Transverse colon (tissue), 4 donors: ENCODE results near the gene ABCA4. TPM values are rescaled to one million over a fixed set of nuclear protein-coding genes. Genes with fewer than 3 reads are reported as not detected.

Source experiments
- DNase-seq: peaks from one replicate; pipeline ENCODE4 v3.0.0-alpha.2; 2019
- H3K27ac ChIP-seq, 4 donors: fragments of 200-600 bp; sonication (generic); 2 replicates each; pipeline ENCODE4 v1.5.1; 2016 to 2018; ENCODE audit warnings: inconsistent platforms in 4 of 4
- H3K27me3 ChIP-seq: fragments of 200-600 bp; sonication (generic); 2 replicates; pipeline ENCODE4 v1.5.1; 2017; ENCODE audit warnings: inconsistent platforms
- H3K36me3 ChIP-seq, 4 donors: fragments of 200-600 bp; sonication (generic); 2 replicates each; pipeline ENCODE4 v1.5.1; 2017 to 2019; ENCODE audit warnings: inconsistent platforms in 4 of 4
- H3K4me1 ChIP-seq, 4 donors: fragments of 200-600 bp; sonication (generic); 2 replicates each; pipeline ENCODE4 v1.5.1; 2017 to 2020; ENCODE audit warnings: inconsistent platforms in 4 of 4
- H3K4me3 ChIP-seq, 4 donors: fragments of 200-600 bp; sonication (generic); 1 replicate in 1 of 4; 2 replicates in 3 of 4; pipeline versions ENCODE4 v1.5.1 to v1.6.1; 2017 to 2019; ENCODE audit warnings: inconsistent platforms in 4 of 4
- H3K9me3 ChIP-seq, 2 donors: fragments of 200-600 bp; sonication (generic); 2 replicates each; pipeline ENCODE4 v1.5.1; 2017 to 2019; ENCODE audit warnings: inconsistent platforms in 2 of 2
- EP300 ChIP-seq: sonication (generic); formaldehyde crosslinking; IDR thresholded peaks from one replicate; pipeline ENCODE4 v1.6.1; 2017; ENCODE audit warnings: antibody characterized with exemption, low read depth
- POLR2A ChIP-seq: fragments of 450-650 bp; IDR thresholded peaks from one replicate; pipeline ENCODE4 v1.6.1; 2016; ENCODE audit warnings: antibody characterized with exemption, mild to moderate bottlenecking, moderate library complexity
- POLR2AphosphoS5 ChIP-seq, 3 donors: sonication (generic); formaldehyde crosslinking; IDR thresholded peaks; one replicate each; pipeline ENCODE4 v1.6.1; 2016; ENCODE audit warnings: antibody characterized with exemption in 3 of 3
- WGBS, 2 donors: methylation state at CpG; one replicate each; pipeline ENCODE4 v1.1.5; 2018; ENCODE audit warnings: low coverage in 1 of 2; 5-methylcytosine and 5-hydroxymethylcytosine counted together
- in situ Hi-C, 4 donors: fragments of 200-750 bp; cut with MboI; loops; one replicate each; pipeline versions ENCODE4 v1.15.0 to v1.15.1; 2017; ENCODE audit warnings: low sequenced_read_pairs in 3 of 4, low pct_ligation_motif_present in 1 of 4, low pct_unique_long_range_greater_than_20kb in 1 of 4
- intact Hi-C: fragments of 100-400 bp; cut with DNase I; formaldehyde crosslinking; loops from one replicate; pipeline ENCODE4 v1.15.1; 2023; ENCODE audit warnings: low total_unique reads
- total RNA-seq, 4 donors: library from RNA; depleted of rRNA; stranded (reverse); fragments of >200 nt; gene quantifications; one replicate each; pipeline ENCODE4 v1.1.0, GENCODE V29; 2016
- TF ChIP-seq, protein P1 (sequence below), 5 experiments: fragments of 200-600 bp in 3 of 5; fragments of 450-650 bp in 2 of 5; sonication (generic) in 3 of 5; IDR thresholded peaks; 1 replicate in 2 of 5; 2 replicates in 3 of 5; pipeline ENCODE4 v1.5.1; 2016 to 2017; ENCODE audit warnings: antibody characterized with exemption in 5 of 5, inconsistent platforms in 3 of 5, mild to moderate bottlenecking in 2 of 5, moderate library complexity in 1 of 5

The ABCA4 gene
- total RNA-seq, 4 donors from 2014 or later, result 0.16 to 0.55 TPM; not detected in 2

DNA sequence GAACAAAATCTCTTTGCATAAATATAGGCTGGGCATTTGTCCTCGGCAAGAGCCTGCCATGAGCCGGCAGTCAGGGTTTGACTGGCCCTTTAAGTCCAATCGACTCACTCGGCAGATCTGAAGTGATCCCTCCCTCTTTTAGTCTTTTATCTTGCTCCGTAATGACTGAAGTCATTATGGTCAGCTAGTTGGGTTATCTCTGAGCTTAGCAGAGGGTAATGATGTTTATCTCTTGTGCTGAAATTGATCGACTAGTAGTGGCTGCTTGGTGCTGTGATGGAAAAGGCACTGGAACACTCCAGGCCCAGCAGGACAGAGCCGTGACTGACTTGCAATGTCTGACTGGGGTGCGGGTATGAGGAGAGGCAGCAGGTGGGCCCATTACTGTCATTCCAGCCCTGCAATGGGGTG lies 468 bp upstream of the ABCA4 start:
- 71% methylated on average over 8 of the region's 8 CpGs; no CpG with 5 or more reads in 1 of the 2 donors for WGBS, 2 donors
- in situ Hi-C loops (no loop called here), intact Hi-C loops (no loop called here)
- DNase-seq, result no peak
- H3K27me3 ChIP-seq, result peaks cover 4% of the 10 kb centered on the region
- H3K4me1 ChIP-seq, result no peaks in the 10 kb centered on the region
- no peak for TF ChIP-seq POLR2A
- TF ChIP-seq, protein P1, sequence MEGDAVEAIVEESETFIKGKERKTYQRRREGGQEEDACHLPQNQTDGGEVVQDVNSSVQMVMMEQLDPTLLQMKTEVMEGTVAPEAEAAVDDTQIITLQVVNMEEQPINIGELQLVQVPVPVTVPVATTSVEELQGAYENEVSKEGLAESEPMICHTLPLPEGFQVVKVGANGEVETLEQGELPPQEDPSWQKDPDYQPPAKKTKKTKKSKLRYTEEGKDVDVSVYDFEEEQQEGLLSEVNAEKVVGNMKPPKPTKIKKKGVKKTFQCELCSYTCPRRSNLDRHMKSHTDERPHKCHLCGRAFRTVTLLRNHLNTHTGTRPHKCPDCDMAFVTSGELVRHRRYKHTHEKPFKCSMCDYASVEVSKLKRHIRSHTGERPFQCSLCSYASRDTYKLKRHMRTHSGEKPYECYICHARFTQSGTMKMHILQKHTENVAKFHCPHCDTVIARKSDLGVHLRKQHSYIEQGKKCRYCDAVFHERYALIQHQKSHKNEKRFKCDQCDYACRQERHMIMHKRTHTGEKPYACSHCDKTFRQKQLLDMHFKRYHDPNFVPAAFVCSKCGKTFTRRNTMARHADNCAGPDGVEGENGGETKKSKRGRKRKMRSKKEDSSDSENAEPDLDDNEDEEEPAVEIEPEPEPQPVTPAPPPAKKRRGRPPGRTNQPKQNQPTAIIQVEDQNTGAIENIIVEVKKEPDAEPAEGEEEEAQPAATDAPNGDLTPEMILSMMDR (IDR thresholded peaks at IDR 0.05), result no peak
- TF ChIP-seq EP300, result no peak
- TF ChIP-seq POLR2AphosphoS5 (IDR thresholded peaks at IDR 0.05), result no peak
- H3K4me3 ChIP-seq, result no peak overlapping the region
- H3K9me3 ChIP-seq, result no peaks in the 10 kb centered on the region
- H3K27ac ChIP-seq, result no peak overlapping the region
- no peaks in the 10 kb centered on the region for H3K36me3 ChIP-seq

DNA sequence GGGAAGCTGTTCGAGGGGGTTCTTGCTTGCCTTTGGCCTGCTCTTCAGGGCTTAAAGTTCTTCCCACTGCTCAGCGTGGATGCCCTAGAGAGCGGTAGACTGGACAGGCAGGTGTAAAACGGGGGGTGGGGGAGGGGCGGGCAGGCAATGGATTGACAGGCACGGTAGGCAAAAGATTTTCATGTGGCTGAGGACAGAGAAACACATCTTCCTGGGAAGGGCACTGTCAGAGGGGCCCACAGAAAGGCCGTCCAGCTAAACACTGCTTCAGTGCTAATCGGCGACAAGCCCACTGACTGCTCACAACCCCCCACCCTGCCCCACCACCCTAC lies 412 bp downstream of the ABCA4 start:
- Histone ChIP-seq H3K4me1 (no peaks in the 10 kb centered on the region), H3K27me3 (peaks cover 4% of the 10 kb centered on the region), H3K9me3 (no peaks in the 10 kb centered on the region), H3K36me3 (no peaks in the 10 kb centered on the region), H3K27ac (no peak overlapping the region), H3K4me3 (no peak overlapping the region)
- WGBS, 2 donors, result 87% methylated on average over 9 of the region's 9 CpGs; no CpG with 5 or more reads in 1 of the 2 donors
- intact Hi-C loops, result no loop called here
- TF ChIP-seq, protein P1 (IDR thresholded peaks at IDR 0.05), result no peak
- TF ChIP-seq EP300 (no peak), POLR2A (no peak), POLR2AphosphoS5 (IDR thresholded peaks at IDR 0.05) (no peak)
- in situ Hi-C loops, result no loop called here
- no peak for DNase-seq

DNA sequence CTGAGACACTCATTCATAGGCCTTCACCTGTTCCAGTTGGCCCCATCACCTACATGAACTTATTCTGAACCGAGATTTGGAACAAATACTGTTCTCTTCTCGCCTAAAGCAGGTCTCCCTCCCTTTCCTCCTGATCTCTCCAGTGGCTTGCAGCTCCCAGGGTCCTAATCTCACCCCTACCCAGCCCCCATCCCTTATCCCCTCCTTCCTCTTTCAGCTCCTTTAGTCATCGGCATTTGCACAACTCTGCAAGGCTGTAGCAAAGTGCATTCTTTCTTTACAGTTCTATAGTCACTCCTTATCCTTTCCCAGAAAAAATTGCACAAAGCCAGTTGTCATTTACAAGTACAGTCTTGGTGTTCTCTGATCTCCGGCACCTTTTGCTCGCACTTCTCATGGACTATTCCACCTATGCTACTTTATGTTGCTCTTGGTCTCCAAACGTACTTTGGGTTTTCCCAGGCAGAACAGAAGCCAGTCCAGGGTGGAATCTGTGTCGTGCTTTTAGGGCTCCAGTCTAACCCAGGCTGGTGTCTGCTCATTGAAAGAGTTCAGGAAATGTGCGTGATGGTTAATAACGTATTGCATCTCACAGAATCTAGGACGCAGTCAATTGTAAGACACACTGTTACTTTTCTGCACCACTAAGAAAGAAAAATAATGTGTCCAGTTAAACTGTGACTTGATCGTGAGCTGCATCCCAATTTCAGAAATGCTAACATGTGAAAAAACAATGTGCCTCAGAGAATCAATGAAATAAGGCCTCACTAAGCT lies 965 bp downstream of the ABCA4 start:
- Histone ChIP-seq H3K9me3 (no peaks in the 10 kb centered on the region), H3K36me3 (no peaks in the 10 kb centered on the region), H3K4me1 (no peaks in the 10 kb centered on the region), H3K27me3 (peaks cover 4% of the 10 kb centered on the region), H3K27ac (no peak overlapping the region), H3K4me3 (no peak overlapping the region)
- 85 to 95% methylated on average over 6 to 11 of the region's 11 CpGs for WGBS, 2 donors
- no peak for DNase-seq
- no peak for TF ChIP-seq EP300
- no peak for TF ChIP-seq POLR2AphosphoS5 (IDR thresholded peaks at IDR 0.05)
- TF ChIP-seq POLR2A, result no peak
- TF ChIP-seq, protein P1 (IDR thresholded peaks at IDR 0.05), result no peak
- intact Hi-C loops, result no loop called here
- in situ Hi-C loops, result no loop called here

DNA sequence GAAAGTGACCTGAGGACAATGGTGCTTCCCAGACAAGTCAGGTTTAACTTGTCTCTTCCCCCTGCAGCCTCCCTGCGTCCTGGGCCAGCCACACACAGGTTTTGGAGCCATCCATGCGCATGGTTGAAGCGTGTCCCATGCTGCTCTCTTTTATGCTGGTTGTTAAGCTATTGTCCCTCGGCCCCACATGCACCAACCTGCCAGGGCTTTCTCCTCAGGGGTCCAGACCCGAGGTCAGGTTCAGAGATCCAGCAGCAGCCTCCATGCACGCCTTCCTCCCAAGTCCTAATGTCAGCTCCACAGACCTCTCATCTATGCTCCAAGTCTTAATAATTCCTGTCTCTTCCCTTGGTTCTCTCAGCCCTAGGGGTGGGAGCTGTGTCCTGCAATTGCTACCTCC lies 1.6 kb downstream of the ABCA4 start:
- H3K4me1 ChIP-seq, result no peaks in the 10 kb centered on the region
- H3K9me3 ChIP-seq, result no peaks in the 10 kb centered on the region
- DNase-seq, result no peak
- H3K27ac ChIP-seq, result no peak overlapping the region
- 86% methylated on average over 6 of the region's 6 CpGs; no CpG with 5 or more reads in 1 of the 2 donors for WGBS, 2 donors
- no peak overlapping the region for H3K4me3 ChIP-seq
- H3K36me3 ChIP-seq, result no peaks in the 10 kb centered on the region
- intact Hi-C loops, result no loop called here
- peaks cover 4% of the 10 kb centered on the region for H3K27me3 ChIP-seq
- in situ Hi-C loops, result no loop called here
- TF ChIP-seq EP300, result no peak
- TF ChIP-seq, protein P1 (IDR thresholded peaks at IDR 0.05), result no peak
- TF ChIP-seq POLR2A, result no peak
- no peak for TF ChIP-seq POLR2AphosphoS5 (IDR thresholded peaks at IDR 0.05)
